ENCODE results near the gene KRTAP9-6.
"Not testable (repeated sequence)": the region's sequence is repeated elsewhere in the genome, so short reads cannot be mapped to it uniquely, and the experiment has no call there.

Gene KRTAP9-6

DNA sequence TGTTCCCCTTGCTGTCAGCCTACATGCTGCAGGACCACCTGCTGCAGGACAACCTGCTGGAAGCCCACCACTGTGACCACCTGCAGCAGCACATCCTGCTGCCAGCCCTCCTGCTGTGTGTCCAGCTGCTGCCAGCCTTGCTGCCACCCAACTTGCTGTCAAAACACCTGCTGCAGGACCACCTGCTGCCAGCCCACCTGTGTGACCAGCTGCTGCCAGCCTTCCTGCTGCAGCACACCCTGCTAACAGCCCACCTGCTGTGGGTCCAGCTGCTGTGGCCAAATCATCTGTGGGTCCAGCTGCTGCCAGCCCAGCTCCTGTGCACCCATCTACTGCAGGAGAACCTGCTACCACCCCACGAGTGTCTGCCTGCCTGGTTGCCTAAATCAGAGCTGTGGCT is 6.1 kb downstream of the KRTAP9-6 start:
- DNase-seq (ENCODE audit: low read depth) = not testable (repeated sequence)

DNA sequence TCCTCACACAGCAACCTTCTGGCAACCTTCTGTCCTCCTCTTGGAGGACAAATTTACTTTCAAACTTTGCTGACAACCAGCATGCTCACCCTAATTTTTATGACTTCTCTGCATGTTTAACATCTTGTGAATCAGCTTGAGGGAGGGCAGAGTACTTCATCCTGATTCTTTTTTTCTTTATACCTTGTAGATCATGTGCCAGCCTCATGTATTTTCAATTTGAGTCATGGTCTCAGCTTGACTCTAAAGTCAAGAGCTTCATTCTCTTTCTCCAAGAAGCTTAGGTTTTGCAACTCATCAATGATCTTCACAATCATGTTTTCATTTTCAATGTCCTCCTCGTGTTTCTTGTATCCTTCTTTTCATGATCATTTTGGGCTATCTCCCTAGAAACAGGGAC is 6.7 kb downstream of the KRTAP9-6 start:
- no peak for DNase-seq (ENCODE audit: low read depth)

DNA sequence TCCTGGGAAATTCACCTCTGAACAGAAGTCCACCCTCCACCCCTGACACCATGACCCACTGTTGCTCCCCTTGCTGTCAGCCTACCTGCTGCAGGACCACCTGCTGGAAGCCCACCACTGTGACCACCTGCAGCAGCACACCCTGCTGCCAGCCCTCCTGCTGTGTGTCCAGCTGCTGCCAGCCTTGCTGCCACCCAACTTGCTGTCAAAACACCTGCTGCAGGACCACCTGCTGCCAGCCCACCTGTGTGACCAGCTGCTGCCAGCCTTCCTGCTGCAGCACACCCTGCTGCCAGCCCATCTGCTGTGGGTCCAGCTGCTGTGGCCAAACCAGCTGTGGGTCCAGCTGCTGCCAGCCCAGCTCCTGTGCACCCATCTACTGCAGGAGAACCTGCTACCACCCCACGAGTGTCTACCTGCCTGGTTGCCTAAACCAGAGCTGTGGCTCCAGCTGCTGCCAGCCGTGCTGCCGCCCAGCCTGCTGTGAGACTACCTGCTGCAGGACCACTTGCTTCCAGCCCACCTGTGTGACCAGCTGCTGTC is 10.5 kb downstream of the KRTAP9-6 start, which contains the start of gene KRTAP9-7:
Gene KRTAP9-7, plus strand, starts transcription at position 51 of the 543 bp plus-strand sequence. Its CDS starts 0 bp downstream, at position 51.
- not testable (repeated sequence) for DNase-seq (ENCODE audit: low read depth)

DNA sequence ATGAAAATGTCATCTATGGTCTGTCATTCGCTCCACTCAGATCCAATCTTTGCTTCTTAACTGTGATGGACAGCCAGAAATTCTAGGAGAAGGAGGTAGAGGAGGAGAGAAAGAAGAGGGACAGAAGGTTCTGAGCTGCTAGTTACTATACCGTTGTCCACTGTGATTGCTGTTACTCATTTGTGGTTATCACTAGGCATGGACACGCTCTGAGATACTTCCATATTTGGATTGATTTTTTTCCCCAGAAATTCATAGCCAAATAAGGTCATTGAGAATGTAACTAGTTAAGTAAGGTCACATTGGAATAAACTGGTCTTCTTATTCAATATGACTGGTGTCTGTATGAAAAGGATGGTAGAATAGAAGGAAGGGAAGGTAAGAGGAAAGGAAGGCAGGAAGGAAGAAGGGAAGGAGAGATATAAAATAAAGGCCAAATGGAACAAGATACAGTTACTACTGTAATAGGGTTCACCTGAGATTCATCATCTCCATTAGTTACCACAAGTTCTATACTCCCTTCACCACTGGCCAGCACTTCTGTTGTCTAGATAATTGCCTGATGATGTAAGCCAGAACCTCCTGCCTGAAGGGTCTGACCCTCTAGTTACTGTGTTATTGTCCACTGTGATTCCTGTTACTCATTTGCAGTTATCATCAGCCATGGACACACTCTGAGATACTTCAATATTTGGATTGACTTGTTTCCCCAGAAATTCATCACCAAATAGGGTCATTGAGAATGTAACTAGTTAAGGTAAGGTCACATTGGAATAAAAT is 13.2 kb downstream of the KRTAP9-6 start:
- no peak for DNase-seq (ENCODE audit: low read depth)

DNA sequence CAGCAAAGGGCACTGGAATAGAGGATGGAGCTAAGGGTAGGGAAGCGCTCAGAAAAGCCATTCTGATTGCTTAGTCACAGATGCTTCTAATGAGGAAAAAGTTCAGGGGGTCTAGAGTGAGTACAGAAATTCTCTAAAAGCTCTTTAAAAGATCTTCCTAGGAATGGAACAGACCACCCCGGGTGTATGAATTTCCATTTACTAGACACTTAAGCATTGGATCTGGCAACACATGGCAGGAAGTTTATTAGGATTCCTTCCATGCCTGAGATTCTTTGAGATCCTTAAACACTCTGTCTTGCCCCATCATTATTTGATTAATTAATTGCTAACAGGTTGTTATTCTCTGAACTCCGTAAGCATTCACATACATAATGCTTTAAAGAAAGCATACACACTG is 18.9 kb downstream of the KRTAP9-6 start:
- no peak for DNase-seq (ENCODE audit: low read depth)

DNA sequence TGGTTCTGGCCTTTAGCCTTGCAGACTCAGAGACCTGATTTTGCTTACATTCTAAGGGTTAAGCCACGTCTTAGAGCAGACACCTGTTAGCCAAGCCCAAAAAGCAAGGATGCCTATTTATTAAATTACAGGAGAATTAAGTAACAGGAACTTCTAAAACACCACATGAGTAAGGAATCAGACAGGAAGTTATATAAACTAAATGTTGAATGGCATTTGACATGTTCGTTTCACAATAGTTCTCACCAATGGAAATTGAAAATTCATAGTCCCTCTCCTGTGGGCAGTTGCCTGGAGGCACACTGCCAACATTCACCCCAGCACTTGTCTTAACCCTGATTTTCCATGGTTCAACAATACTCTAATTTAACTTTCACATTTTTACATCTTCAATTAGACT is 19.4 kb downstream of the KRTAP9-6 start:
- DNase-seq (ENCODE audit: low read depth) = no peak

DNA sequence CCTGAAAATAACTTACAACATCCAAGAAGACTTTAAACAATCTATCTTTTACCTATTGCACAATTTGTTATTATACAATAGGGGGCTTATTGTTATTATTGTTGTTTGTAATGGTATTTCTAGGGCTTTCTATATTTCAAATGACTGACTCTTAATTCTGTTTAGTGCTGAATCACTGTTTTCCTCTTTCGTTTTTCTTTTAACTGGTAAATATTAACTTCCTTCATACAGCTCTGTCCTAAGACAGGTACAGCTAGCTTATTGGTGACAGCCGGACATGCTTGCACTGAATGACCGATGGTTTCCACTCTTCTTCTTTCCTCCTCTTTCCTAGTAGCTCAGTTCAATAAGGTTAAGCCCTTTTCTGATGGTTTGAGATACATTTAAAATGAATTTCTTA is 21.9 kb downstream of the KRTAP9-6 start:
- no peak for DNase-seq (ENCODE audit: low read depth)

DNA sequence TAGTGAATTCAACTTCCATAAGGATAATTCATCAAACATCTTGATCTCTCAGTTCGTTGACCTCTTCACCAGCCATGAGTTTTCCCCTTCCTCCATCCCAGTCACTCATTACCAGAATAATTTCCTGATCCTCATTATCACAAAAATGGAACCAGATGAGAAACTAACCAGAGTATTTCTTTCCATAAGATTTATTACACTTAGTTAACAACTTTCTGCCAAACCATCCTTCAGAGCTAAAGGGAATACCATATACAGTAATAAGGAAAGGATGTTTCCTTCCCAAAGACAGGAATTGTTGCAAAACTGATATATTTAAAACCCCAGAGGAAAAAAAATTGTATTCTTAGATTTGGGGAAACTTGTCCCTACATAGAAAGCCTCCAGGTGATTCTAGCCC is 28.8 kb downstream of the KRTAP9-6 start:
- no peak for DNase-seq (ENCODE audit: low read depth)

DNA sequence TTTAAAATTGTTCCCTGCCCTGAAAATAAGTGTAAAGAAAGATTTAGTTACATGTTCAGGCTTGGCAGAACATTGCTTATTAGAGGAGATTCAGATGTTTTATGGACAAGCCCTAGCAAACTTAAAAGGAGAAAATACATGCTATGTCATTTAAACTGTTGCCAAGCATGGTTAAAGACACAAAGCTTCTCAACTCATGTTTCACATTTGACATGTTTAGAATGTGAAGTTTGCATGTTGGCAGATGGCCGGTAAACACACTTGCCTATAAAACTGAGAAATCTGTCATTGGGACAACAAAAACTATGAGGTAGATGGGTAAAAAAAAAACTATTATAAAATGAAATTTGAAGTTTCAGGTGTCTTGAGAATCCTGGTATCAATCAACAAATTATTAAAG is 31.7 kb downstream of the KRTAP9-6 start:
- no peak for DNase-seq (ENCODE audit: low read depth)

DNA sequence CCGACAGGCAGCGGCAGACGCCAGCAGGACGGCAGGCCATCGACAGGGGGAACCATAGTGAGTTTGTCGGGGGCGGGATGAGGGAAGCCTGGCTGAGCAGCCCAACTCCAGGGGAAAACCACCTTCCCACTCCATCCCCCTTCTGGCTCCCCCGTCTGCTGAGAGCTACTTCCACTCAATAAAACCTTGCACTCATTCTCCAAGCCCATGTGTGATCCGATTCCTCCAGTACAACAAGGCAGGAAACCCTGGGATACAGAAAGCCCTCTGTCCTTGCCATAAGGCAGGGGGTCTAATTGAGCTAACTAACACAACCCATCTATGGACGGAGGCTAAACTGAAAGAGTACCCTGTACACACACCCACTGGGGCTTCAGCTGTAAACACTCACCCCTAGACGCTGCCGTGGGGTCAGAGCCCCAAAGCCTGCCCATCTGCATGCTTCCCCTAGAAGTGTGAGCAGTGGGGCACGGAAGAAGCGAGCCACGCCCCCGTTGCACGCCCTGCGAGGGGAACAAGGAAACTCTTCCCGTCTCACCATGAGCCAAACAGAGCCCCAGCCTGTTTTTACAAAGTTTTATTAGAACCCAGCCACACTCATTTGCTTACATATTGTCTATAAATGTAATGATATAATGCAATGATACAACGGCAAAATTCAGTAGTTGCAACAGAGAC is 33.4 kb downstream of the KRTAP9-6 start:
- DNase-seq (ENCODE audit: low read depth) = no peak

DNA sequence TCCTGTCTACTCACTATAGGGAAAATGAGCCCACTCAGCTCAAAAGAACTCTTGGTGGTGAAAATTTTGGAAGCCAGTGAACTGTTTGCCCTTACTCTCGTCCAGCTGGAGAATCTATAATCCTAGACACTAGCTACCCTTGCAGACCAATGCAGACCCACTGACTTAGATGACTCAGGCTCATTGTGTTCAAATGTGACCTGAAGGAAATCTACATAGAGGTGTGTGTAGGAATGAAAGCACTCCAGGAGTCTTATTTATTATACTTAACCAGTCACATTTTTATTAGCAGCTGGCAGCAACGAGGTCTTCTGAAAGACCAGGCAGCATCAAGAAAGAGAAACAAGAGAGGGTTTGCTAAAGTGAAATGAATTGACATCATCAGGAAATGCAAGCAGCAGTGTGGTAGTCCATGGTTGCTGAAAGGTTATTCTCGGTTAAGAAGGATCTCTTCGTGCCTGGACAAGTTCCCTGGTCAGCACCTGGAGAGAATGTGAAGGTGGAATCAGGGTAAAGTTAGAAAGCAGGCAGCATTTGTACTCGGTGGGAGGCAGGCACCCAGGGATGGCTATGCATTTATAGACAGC is 36.1 kb downstream of the KRTAP9-6 start:
- DNase-seq (ENCODE audit: low read depth) = no peak

DNA sequence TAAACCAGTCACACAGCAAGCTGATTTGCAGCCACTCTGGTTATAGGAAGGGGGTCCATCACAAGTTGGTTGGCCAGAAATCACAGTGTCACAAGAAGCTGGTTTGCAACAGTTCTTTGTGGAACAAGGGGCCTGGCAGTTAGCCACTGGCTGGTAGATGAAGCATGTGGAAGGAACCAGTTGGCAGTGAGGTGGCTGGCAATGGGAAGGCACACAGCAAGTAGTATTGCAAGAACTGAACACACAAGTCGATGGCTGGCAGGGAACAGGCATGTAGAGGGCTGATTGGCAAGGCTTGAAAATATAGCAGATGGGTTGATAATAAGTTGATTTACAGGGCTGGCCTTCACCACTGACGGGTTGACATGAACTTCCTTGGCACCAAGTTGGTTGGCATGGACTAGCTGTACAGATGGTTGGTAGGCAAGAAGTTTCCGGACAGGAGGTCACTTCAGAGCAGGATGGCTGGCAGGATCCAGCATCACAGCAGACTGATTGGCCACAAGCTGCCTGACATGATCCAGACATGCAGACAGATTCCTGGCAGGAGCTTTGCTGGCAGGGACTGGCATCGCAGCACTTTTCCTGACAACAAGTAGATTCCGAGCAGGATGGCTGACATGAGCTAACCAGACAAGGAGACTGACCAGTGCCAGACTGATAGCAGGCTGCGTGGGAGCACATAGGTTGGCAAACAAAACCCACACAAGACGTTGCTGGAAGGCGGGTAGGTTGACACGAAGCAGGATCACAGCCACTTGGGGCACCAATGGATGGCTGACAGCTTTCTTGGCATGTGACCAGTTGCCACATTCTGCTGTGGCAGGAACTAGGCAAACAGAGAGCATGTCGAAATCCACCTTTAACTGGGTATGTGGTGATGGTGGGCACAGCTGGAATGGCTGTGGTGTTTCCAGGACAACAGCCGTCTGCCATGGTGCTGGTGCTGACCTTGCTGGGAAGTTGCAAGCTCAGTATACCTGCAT is 37.0 kb downstream of the KRTAP9-6 start, which contains the start of gene KRTAP29-1:
Gene KRTAP29-1, minus strand, starts transcription at position 936 of the 986 bp plus-strand sequence. Its CDS starts 0 bp downstream, at position 936.
- DNase-seq (ENCODE audit: low read depth) = no peak

DNA sequence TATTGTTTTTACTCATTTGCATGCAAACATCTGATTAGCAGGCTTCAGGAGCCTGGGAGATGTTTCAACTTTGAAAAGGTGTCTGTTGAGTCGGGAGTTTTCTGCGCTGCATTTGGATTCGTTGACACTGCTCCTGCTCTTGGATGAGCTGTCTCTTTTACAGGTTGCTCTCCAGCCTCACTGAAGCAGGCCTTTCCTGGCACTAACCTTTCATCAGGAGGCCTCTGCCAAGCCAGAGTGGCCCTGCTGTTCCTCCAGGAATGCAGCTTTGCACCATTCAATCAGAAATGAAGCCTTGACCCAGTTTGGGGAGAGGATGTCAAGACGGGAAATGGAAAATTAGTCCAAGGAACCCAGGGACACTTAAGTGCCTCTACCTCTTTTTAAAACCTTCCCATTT is 37.8 kb downstream of the KRTAP9-6 start:
- DNase-seq (ENCODE audit: low read depth) = no peak

DNA sequence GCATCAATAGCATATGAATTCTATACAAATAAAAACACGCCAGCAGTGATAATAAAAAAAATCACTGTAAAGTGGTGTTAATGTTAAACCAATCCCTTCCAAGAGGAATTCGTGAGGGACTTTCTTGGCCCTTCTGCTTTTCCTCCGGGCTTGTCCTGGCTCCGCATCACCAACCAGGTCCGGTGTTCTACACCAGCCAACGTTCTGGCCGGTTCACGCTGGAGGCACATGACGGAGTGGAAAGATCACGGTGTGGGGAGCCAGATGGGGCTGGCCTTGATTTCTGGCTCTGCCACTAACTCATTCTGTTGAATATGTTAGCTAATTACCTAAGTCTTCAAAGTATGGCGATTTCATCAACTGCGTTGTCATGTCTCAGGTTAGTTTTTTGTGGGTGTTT is 38.9 kb downstream of the KRTAP9-6 start:
- no peak for DNase-seq (ENCODE audit: low read depth)

DNA sequence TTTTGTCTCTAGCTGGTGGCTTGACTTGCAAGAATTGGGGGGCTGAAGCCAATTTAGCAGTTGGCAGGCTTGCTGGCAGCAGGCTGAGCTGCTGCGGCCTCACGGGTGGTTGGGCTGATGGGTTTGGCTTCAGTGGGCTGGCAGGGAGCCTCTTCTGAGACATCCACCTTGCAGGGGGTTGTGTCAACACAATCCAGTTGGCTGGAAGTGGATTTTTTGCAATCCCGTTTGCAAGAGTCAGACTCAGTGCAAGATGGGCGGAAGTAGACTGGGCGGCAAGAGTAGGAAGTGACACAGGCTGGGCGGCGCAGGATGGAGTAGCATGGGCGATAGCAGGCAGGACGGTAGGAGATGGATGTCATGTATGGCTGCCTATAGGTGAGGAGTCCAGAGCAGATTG is 42.5 kb downstream of the KRTAP9-6 start:
- no peak for DNase-seq (ENCODE audit: low read depth)

DNA sequence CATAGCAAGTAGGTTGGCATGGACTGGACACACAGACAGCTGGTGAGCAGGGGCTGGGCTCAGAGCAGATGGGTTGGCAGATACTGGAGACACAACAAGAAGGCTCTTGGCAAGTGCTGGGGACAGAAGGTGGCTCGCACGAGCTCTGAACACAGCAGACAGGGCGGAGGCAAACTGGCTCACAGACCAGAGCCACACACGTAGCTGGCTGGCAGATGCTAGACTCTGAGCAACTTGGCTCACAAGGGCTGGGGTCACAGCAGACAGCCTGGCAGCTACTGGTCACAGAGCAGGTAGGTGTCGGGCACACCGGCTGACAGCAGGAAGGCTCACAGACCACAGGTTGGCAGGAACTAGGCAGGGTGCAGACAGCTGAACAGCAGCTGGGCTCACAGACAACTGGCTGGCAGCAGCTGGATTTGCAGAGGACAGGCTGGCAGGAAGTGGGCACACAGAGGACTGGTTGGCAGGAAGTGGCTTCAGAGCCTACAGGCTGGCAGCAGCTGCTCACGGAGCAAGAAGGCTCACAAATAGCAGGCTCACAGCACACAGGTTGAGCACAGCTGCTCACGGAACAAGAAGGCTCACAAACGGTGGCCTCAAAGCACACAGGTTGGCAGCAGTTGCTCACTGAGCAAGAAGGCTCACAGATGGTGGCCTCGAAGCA is 43.2 kb downstream of the KRTAP9-6 start:
- no peak for DNase-seq (ENCODE audit: low read depth)

DNA sequence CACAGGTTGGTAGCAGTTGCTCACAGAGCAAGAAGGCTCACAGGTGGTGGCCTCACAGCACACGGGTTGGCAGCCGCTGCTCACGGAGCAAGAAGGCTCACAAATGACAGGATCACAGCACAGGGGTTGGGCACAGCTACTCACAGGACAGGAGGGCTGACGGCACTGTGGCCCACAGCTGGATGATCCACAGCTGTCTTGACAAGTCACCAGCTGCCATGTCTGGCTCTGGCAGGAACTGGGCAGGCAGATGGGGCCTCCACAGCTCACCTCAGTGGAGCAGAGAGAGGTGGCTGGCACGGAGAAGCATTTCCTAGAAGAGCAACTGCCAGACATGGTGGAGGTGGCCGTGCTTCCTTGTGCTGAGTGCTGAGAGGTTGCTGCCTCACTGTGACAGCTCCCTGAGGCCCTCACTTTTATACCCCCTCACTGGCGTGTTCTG is 43.8 kb downstream of the KRTAP9-6 start, which contains the start of gene KRTAP16-1:
Gene KRTAP16-1, minus strand, starts transcription at position 392 of the 442 bp plus-strand sequence. Its CDS starts 56 bp downstream, at position 336.
- no peak for DNase-seq (ENCODE audit: low read depth)

DNA sequence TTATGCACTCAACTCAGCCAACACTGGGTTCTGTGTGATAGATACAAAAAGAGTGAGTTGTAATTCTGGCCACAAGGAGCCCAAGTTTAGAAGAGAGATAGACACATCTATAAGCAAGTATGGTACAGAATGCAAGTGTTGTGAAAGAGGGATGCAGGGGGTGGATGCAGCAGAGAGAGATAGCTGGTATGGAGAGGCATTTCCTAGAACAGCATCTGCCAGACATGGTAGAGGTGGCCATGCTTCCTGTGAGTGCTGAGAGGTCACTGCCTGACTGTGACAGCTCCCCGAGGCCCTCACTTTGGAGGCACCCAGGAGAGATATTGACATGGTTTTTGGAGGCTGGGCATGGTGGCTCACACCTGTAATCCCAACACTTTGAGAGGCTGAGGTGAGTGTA is 45.9 kb downstream of the KRTAP9-6 start:
- DNase-seq (ENCODE audit: low read depth) = no peak

DNA sequence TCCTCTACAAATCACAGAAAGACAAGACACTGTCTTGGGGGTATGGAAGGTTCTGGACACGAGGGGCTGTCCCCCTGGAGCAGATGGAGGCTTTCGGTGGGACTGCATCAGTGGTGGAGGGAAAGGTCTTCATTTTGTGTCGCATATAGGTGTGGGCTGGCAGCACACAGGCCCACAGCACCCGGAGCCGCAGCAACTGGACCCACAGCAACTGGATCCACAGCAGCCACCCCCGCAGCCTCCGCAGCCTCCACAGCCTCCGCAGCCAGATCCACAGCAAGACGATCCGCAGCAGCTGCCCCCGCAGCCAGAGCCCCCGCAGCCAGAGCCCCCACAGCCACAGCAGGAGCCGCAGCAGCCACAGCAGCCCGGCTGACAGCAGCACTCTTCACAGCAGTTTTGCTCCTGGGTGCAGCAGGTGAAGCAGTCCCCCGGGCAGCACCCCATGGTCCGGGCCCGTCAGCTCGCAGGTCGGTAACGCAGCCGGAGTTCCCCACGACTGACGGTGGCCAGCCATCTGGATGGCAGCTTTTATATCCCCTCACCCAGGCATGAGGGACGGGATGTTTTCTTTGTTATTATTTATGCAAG is 50.1 kb downstream of the KRTAP9-6 start, which contains the start of gene KRTAP17-1:
Gene KRTAP17-1, minus strand, starts transcription at position 507 of the 591 bp plus-strand sequence. Its CDS starts 60 bp downstream, at position 447.
- no peak for DNase-seq (ENCODE audit: low read depth)

Measured in fibroblast of the conjunctiva (primary cell).